Liver (tissue), 9 donors: Measurements from ENCODE around the gene KMT5B. TPM values are rescaled to one million over a fixed set of nuclear protein-coding genes. Genes with fewer than 3 reads are reported as not detected.

Experiments
- DNase-seq: peaks from one replicate; pipeline ENCODE4 v3.0.0-alpha.2; 2017; ENCODE audit warnings: low spot score
- H3K27ac ChIP-seq, 2 donors: one replicate each; pipeline ENCODE4 v1.7.0; 2013; ENCODE audit warnings: inconsistent platforms in 2 of 2, low read length in 2 of 2, control low read depth in 1 of 2, low read depth in 1 of 2, mild to moderate bottlenecking in 1 of 2
- H3K27me3 ChIP-seq, 4 donors: one replicate each; pipeline versions ENCODE4 v1.6.1 to v1.7.0; 2013; ENCODE audit warnings: low read length in 3 of 4, inconsistent platforms in 1 of 4, mild to moderate bottlenecking in 1 of 4, moderate library complexity in 1 of 4; ENCODE audit not compliant: control insufficient read depth in 4 of 4, insufficient read depth in 4 of 4
- H3K36me3 ChIP-seq, 4 donors: one replicate each; pipeline versions ENCODE4 v1.6.1 to v1.7.0; 2013; ENCODE audit warnings: low read length in 3 of 4, mild to moderate bottlenecking in 3 of 4, low read depth in 1 of 4, moderate library complexity in 1 of 4; ENCODE audit not compliant: control insufficient read depth in 4 of 4, insufficient read depth in 3 of 4
- H3K4me1 ChIP-seq, 4 donors: one replicate each; pipeline versions ENCODE4 v1.6.1 to v1.7.0; 2013; ENCODE audit warnings: low read length in 3 of 4, mild to moderate bottlenecking in 3 of 4, moderate library complexity in 1 of 4; ENCODE audit not compliant: control insufficient read depth in 4 of 4, insufficient read depth in 4 of 4
- H3K4me3 ChIP-seq, 3 donors: one replicate each; pipeline versions ENCODE4 v1.6.1 to v1.7.0; 2013; ENCODE audit warnings: low read length in 3 of 3, control low read depth in 1 of 3, low read depth in 1 of 3, mild to moderate bottlenecking in 1 of 3
- H3K9ac ChIP-seq, 2 donors: one replicate each; pipeline ENCODE4 v1.7.0; 2013; ENCODE audit warnings: low read length in 2 of 2, mild to moderate bottlenecking in 2 of 2, moderate library complexity in 2 of 2, control low read depth in 1 of 2, low read depth in 1 of 2
- H3K9me3 ChIP-seq, 4 donors: one replicate each; pipeline versions ENCODE4 v1.6.1 to v1.7.0; 2013; ENCODE audit warnings: low read length in 3 of 4; ENCODE audit not compliant: control insufficient read depth in 4 of 4
- EGR1 ChIP-seq, 2 donors: IDR thresholded peaks; 2 replicates each; pipeline ENCODE4 v1.6.1; 2016 to 2018; ENCODE audit warnings: antibody characterized with exemption in 2 of 2, low read depth in 2 of 2
- FOXA1 ChIP-seq: IDR thresholded peaks from 2 replicates; pipeline ENCODE4 v1.6.1; 2016; ENCODE audit warnings: antibody characterized with exemption
- FOXA2 ChIP-seq: IDR thresholded peaks from 2 replicates; pipeline ENCODE4 v1.6.1; 2016; ENCODE audit warnings: antibody characterized with exemption
- GABPA ChIP-seq, 2 donors: IDR thresholded peaks in 1 of 2; conservative IDR thresholded peaks in 1 of 2; 2 replicates each; pipeline ENCODE4 v1.6.1; 2016; ENCODE audit warnings: antibody characterized with exemption in 2 of 2, mild to moderate bottlenecking in 1 of 2, moderate library complexity in 1 of 2
- HNF4A ChIP-seq, 2 donors: conservative IDR thresholded peaks; 2 replicates each; pipeline ENCODE4 v1.6.1; 2016; ENCODE audit warnings: antibody characterized with exemption in 2 of 2, mild to moderate bottlenecking in 2 of 2
- HNF4G ChIP-seq: IDR thresholded peaks from 2 replicates; pipeline ENCODE4 v1.6.1; 2016; ENCODE audit warnings: antibody characterized with exemption
- JUND ChIP-seq, 2 donors: IDR thresholded peaks; 2 replicates each; pipeline ENCODE4 v1.6.1; 2016; ENCODE audit warnings: antibody characterized with exemption in 2 of 2
- NR2F2 ChIP-seq: IDR thresholded peaks from 2 replicates; pipeline ENCODE4 v1.6.1; 2016; ENCODE audit warnings: antibody characterized with exemption
- RAD21 ChIP-seq, 2 donors: IDR thresholded peaks; 2 replicates each; pipeline ENCODE4 v1.6.1; 2016; ENCODE audit warnings: antibody characterized with exemption in 2 of 2, mild to moderate bottlenecking in 2 of 2
- RXRA ChIP-seq, 2 donors: IDR thresholded peaks; 2 replicates each; pipeline ENCODE4 v1.6.1; 2017 to 2018; ENCODE audit warnings: antibody characterized with exemption in 2 of 2, mild to moderate bottlenecking in 1 of 2
- SP1 ChIP-seq: IDR thresholded peaks from 2 replicates; pipeline ENCODE4 v1.6.1; 2018; ENCODE audit warnings: antibody characterized with exemption, mild to moderate bottlenecking
- TAF1 ChIP-seq: conservative IDR thresholded peaks from 2 replicates; pipeline ENCODE4 v1.6.1; 2016; ENCODE audit warnings: antibody characterized with exemption, mild to moderate bottlenecking
- YY1 ChIP-seq: IDR thresholded peaks from 2 replicates; pipeline ENCODE4 v1.6.1; 2016; ENCODE audit warnings: antibody characterized with exemption, mild to moderate bottlenecking
- WGBS: extraction: QIAGEN DNeasy Blood & Tissue Kit; methylation state at CpG from one replicate; pipeline ENCODE4 v1.1.7; 2013; 5-methylcytosine and 5-hydroxymethylcytosine counted together
- polyA plus RNA-seq, 2 donors: library from polyadenylated mRNA; stranded (reverse) in 1 of 2; unstranded in 1 of 2; fragments of 200-250 nt in 1 of 2; fragments of >200 nt in 1 of 2; fragmentation: Nextera tagmentation in 1 of 2; extraction: Ambion mirVana in 1 of 2; gene quantifications; one replicate each; pipeline versions ENCODE4 v1.2.1 to v1.2.3, GENCODE V29; 2013 to 2015
- total RNA-seq, 2 donors: library from RNA; depleted of rRNA; stranded (reverse); fragments of >200 nt; gene quantifications; one replicate each; pipeline ENCODE4 v1.2.3, GENCODE V29; 2014
- TF ChIP-seq, protein P1 (sequence below): IDR thresholded peaks from 2 replicates; pipeline ENCODE4 v1.6.1; 2016; ENCODE audit warnings: antibody characterized with exemption
- TF ChIP-seq, protein P2 (sequence below): IDR thresholded peaks from 2 replicates; pipeline ENCODE4 v1.6.1; 2016; ENCODE audit warnings: antibody characterized with exemption
- TF ChIP-seq, protein P3 (sequence below): fragments of 150-350 bp; IDR thresholded peaks from 2 replicates; pipeline ENCODE4 v1.5.1; 2017; ENCODE audit warnings: improper control_type of control experiment, low read depth, low read length; ENCODE audit not compliant: missing input control
- TF ChIP-seq, protein P4 (sequence below): IDR thresholded peaks from 2 replicates; pipeline ENCODE4 v1.6.1; 2016; ENCODE audit warnings: antibody characterized with exemption, mild to moderate bottlenecking
- TF ChIP-seq, protein P5 (sequence below): IDR thresholded peaks from 2 replicates; pipeline ENCODE4 v1.6.1; 2016; ENCODE audit warnings: antibody characterized with exemption
- donor health status: healthy.
- donor health status: healthy.
- donor health status: healthy.
- donor health status: healthy.
- donor health status: healthy.

KMT5B gene
- total and polyA plus RNA-seq, 4 donors, result 8.7 to 33.8 (median 14.8) TPM

DNA sequence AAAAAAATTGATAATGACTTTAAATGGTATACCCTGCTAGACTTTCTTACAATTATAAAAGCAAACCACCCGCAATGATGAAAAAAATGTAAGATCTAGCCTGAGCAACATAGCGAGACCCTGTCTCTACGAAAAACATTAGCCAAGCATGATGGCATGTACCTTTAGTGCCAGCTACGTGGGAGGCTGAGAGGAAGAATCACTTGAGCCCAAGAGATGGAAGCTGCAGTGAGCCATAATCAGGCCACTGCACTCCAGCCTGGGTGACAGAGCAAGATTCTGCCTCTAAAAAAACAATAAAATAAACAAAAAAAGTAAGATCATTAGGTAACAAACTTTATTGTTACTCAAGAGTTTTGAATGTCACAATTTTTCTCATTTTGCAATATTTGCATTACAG is 39.2 kb downstream of the KMT5B start:
- peaks cover 15 to 54% (median 27%) of the 10 kb centered on the region in 4 donors for H3K36me3 ChIP-seq
- H3K27me3 ChIP-seq, result no peaks in the 10 kb centered on the region
- H3K27ac ChIP-seq, result no peak overlapping the region
- WGBS, result 91% methylated on average over 4 of the region's 4 CpGs
- DNase-seq, result no peak
- H3K9me3 ChIP-seq, result no peaks in the 10 kb centered on the region
- no peak overlapping the region for H3K9ac ChIP-seq
- no peak overlapping the region for H3K4me3 ChIP-seq
- no peak for TF ChIP-seq SP1
- TF ChIP-seq YY1, result no peak
- TF ChIP-seq, protein P1, sequence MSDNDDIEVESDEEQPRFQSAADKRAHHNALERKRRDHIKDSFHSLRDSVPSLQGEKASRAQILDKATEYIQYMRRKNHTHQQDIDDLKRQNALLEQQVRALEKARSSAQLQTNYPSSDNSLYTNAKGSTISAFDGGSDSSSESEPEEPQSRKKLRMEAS, result no peak
- TF ChIP-seq, protein P2, sequence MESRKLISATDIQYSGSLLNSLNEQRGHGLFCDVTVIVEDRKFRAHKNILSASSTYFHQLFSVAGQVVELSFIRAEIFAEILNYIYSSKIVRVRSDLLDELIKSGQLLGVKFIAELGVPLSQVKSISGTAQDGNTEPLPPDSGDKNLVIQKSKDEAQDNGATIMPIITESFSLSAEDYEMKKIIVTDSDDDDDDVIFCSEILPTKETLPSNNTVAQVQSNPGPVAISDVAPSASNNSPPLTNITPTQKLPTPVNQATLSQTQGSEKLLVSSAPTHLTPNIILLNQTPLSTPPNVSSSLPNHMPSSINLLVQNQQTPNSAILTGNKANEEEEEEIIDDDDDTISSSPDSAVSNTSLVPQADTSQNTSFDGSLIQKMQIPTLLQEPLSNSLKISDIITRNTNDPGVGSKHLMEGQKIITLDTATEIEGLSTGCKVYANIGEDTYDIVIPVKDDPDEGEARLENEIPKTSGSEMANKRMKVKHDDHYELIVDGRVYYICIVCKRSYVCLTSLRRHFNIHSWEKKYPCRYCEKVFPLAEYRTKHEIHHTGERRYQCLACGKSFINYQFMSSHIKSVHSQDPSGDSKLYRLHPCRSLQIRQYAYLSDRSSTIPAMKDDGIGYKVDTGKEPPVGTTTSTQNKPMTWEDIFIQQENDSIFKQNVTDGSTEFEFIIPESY, result no peak
- TF ChIP-seq, protein P3, sequence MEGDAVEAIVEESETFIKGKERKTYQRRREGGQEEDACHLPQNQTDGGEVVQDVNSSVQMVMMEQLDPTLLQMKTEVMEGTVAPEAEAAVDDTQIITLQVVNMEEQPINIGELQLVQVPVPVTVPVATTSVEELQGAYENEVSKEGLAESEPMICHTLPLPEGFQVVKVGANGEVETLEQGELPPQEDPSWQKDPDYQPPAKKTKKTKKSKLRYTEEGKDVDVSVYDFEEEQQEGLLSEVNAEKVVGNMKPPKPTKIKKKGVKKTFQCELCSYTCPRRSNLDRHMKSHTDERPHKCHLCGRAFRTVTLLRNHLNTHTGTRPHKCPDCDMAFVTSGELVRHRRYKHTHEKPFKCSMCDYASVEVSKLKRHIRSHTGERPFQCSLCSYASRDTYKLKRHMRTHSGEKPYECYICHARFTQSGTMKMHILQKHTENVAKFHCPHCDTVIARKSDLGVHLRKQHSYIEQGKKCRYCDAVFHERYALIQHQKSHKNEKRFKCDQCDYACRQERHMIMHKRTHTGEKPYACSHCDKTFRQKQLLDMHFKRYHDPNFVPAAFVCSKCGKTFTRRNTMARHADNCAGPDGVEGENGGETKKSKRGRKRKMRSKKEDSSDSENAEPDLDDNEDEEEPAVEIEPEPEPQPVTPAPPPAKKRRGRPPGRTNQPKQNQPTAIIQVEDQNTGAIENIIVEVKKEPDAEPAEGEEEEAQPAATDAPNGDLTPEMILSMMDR, result no peak
- no peak for TF ChIP-seq RAD21 (IDR thresholded peaks at IDR 0.05)
- no peak for TF ChIP-seq NR2F2
- TF ChIP-seq, protein P4, sequence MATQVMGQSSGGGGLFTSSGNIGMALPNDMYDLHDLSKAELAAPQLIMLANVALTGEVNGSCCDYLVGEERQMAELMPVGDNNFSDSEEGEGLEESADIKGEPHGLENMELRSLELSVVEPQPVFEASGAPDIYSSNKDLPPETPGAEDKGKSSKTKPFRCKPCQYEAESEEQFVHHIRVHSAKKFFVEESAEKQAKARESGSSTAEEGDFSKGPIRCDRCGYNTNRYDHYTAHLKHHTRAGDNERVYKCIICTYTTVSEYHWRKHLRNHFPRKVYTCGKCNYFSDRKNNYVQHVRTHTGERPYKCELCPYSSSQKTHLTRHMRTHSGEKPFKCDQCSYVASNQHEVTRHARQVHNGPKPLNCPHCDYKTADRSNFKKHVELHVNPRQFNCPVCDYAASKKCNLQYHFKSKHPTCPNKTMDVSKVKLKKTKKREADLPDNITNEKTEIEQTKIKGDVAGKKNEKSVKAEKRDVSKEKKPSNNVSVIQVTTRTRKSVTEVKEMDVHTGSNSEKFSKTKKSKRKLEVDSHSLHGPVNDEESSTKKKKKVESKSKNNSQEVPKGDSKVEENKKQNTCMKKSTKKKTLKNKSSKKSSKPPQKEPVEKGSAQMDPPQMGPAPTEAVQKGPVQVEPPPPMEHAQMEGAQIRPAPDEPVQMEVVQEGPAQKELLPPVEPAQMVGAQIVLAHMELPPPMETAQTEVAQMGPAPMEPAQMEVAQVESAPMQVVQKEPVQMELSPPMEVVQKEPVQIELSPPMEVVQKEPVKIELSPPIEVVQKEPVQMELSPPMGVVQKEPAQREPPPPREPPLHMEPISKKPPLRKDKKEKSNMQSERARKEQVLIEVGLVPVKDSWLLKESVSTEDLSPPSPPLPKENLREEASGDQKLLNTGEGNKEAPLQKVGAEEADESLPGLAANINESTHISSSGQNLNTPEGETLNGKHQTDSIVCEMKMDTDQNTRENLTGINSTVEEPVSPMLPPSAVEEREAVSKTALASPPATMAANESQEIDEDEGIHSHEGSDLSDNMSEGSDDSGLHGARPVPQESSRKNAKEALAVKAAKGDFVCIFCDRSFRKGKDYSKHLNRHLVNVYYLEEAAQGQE, result no peak
- no peak for TF ChIP-seq EGR1 (IDR thresholded peaks at IDR 0.05; ENCODE audit: low read depth in 2 of 2)
- TF ChIP-seq FOXA2, result no peak
- no peak for TF ChIP-seq TAF1
- no peak for TF ChIP-seq HNF4G
- TF ChIP-seq JUND (IDR thresholded peaks at IDR 0.05), result no peak
- TF ChIP-seq, protein P5, sequence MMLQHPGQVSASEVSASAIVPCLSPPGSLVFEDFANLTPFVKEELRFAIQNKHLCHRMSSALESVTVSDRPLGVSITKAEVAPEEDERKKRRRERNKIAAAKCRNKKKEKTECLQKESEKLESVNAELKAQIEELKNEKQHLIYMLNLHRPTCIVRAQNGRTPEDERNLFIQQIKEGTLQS, result no peak
- TF ChIP-seq GABPA (IDR thresholded peaks at IDR 0.05 in 1 of 2, conservative IDR thresholded peaks at IDR 0.05 in 1 of 2), result no peak
- TF ChIP-seq HNF4A (conservative IDR thresholded peaks at IDR 0.05), result no peak
- no peak for TF ChIP-seq RXRA (IDR thresholded peaks at IDR 0.05)
- TF ChIP-seq FOXA1, result no peak
- peaks cover 2 to 19% (median 14%) of the 10 kb centered on the region in 4 donors for H3K4me1 ChIP-seq
